ENCODE measurements around the gene CCDC63.
A peak's percentile ranks its signal among the peaks of the same experiment; 100 is the strongest.

Gene CCDC63

DNA sequence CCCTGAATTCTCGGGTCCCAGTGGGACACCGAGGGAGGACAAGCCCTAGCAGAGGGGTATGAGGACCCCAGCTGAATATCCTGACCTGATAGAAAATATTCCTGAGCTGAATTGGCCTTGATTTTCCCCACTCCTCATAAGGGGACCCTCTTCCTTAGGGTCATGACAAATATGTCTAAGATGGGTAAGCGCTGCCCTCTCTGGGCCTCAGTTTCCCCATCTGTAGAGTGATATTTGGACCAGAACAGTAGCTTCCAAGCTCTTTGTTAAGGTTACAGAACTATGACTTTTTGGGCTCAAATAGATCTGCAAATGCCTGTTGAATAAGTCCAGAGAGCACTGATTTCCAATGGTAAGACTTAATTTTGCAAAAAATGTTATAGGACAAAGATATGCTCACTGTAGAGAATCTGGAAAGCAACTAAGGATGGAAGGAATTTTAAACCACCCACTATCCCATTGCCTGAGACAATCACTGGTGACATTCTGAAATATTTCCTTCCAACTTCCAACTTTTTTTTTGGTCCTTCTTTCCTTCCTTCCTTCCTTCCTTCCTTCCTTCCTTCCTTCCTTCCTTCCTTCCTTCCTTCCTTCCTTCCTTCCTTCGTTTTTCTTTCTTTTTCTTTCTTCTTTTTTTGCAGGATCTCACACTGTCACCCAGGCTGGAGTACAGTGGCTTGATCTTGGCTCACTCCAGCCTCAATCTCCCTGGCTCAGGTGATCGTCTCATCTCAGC lies 41.6 kb downstream of the CCDC63 start:
- no peak overlapping the region for H3K4me3 ChIP-seq (ENCODE audit: low read depth, low read length)
- no peak for DNase-seq (ENCODE audit: low read depth)
- TF ChIP-seq, protein P1, sequence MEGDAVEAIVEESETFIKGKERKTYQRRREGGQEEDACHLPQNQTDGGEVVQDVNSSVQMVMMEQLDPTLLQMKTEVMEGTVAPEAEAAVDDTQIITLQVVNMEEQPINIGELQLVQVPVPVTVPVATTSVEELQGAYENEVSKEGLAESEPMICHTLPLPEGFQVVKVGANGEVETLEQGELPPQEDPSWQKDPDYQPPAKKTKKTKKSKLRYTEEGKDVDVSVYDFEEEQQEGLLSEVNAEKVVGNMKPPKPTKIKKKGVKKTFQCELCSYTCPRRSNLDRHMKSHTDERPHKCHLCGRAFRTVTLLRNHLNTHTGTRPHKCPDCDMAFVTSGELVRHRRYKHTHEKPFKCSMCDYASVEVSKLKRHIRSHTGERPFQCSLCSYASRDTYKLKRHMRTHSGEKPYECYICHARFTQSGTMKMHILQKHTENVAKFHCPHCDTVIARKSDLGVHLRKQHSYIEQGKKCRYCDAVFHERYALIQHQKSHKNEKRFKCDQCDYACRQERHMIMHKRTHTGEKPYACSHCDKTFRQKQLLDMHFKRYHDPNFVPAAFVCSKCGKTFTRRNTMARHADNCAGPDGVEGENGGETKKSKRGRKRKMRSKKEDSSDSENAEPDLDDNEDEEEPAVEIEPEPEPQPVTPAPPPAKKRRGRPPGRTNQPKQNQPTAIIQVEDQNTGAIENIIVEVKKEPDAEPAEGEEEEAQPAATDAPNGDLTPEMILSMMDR (IDR thresholded peaks at IDR 0.05; ENCODE audit: insufficient read depth, low read depth, low read length, missing control alignments): no peak

DNA sequence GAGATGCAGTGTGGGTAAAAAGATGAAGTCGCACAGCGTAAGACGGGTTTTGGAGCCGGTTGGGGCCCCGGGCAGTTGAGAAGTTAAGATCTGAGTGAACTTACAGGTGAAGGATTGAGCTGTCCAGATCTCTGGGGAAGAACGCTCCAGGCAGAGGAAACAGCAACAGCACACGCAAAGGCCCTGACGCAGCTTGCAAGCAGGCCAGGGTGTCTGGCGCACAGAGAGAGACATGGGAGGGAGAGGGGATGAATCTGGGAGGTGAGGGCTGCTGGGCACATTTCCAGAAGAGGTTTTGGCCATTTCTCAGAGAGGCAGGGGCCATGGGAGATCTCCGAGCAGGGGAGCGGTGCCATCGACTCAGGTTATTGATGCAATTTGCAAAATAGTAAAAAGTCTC lies 42.6 kb downstream of the CCDC63 start:
- no peak for DNase-seq (ENCODE audit: low read depth)
- TF ChIP-seq, protein P1 (IDR thresholded peaks at IDR 0.05; ENCODE audit: insufficient read depth, low read depth, low read length, missing control alignments): no peak
- no peak overlapping the region for H3K4me3 ChIP-seq (ENCODE audit: low read depth, low read length)

DNA sequence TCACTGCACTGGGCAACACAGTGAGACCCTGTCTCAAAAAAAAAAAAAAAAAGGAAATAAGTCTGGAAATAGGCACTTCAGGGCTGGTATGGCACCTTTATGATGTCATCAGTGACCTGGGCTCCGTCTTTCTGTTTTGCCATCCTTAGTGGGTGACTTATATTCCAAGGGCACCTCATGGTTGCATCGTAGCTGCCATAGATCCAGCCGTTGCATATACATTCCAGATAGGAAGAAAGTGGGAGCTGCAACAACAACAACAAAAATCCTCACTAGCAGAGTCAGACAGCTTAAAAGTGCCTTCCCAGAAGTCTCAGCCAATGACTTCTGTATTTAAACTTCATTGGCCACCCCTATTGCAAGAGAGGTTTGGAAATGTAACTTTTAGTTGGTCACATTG lies 47.2 kb downstream of the CCDC63 start:
- TF ChIP-seq, protein P1 (IDR thresholded peaks at IDR 0.05; ENCODE audit: insufficient read depth, low read depth, low read length, missing control alignments): no peak
- no peak for DNase-seq (ENCODE audit: low read depth)
- H3K4me3 ChIP-seq (ENCODE audit: low read depth, low read length): no peak overlapping the region

DNA sequence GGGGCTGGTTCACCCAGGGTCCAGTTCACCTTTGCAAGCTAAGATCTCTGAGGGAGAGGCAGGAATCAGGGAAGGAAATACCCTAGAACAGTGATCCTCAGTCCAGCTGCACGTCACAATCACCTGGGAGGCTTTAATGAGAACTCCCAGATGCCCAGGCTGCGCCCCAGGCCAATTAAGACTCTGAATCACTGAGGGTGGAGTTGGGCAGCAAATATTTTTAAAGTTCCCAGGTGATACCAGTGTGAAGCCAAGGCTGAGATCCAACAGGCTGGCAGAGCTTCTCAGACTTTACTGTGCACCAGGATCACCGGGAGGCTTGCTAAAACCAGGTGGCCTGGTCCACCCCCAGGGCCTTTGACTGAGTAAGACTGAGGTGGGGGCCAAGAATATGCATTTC lies 49.8 kb downstream of the CCDC63 start:
- DNase-seq (ENCODE audit: low read depth): no peak
- TF ChIP-seq, protein P1 (IDR thresholded peaks at IDR 0.05; ENCODE audit: insufficient read depth, low read depth, low read length, missing control alignments): no peak
- no peak overlapping the region for H3K4me3 ChIP-seq (ENCODE audit: low read depth, low read length)

DNA sequence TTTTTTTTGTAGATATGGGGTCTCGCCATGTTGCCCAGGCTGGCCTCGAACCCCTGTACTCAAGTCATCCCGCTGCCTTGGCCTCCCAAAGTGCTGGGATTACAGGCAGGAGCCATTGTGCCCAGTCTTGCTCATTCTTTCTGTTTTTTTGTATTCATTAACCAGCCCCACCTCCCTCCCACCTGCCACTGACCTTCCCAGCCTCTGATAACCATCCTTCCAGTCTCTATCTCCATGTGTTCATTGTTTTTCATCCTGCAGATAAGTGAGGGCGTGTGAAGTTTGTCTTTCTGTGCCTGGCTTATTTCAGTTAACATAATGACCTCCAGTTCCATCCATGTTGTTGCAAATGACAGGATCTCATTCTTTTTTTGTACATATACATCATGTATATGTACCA lies 54.6 kb downstream of the CCDC63 start:
- no peak overlapping the region for H3K4me3 ChIP-seq (ENCODE audit: low read depth, low read length)
- TF ChIP-seq, protein P1 (IDR thresholded peaks at IDR 0.05; ENCODE audit: insufficient read depth, low read depth, low read length, missing control alignments): no peak

DNA sequence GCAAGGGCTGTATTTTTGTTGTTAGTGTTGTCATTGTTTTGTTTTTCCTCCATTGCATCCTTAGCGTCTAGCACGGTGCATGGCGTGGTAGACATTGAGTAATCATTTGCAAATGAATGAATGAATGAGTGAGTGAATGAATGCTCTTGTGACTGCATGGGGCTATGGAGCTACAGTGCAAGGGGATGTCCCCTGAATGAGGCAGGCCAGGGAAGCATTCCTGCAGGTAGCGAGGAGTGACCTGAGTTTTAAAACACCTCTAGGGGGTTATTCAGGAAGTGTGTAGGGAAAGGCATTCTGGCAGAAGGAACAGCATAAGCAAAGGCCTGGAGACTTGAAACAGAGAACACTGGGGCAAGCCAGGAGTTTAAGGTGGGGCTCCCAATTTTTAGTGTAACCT lies 56.7 kb downstream of the CCDC63 start:
- H3K4me3 ChIP-seq (ENCODE audit: low read depth, low read length): no peak overlapping the region
- DNase-seq (ENCODE audit: low read depth): no peak
- TF ChIP-seq, protein P1 (IDR thresholded peaks at IDR 0.05; ENCODE audit: insufficient read depth, low read depth, low read length, missing control alignments): no peak

More for the DNA sequence above, 54.6 kb downstream of the CCDC63 start:
- DNase-seq (ENCODE audit: low read depth): no peak

DNA sequence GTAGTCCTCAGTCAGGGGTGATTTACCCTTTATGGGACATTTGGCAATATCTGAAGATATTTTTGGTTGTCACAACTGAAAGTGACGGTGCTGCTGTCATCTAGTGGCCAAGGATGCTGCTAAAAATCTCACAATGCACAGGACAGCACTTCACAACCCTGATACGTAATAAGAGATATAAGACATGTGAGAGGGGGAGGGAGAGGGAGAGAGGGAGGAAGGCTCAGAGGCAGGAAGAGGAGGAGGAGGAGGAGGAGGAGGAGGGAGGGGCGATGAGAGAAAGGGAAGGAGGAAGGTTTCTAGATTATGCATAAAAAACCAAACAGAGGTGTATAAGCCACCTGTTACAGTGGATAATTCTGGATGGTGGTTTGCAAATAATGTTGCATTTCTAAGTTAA lies 59.3 kb downstream of the CCDC63 start:
- DNase-seq (ENCODE audit: low read depth): peak; percentile 76
- TF ChIP-seq, protein P1 (IDR thresholded peaks at IDR 0.05; ENCODE audit: insufficient read depth, low read depth, low read length, missing control alignments): peak; percentile 31
- H3K4me3 ChIP-seq (ENCODE audit: low read depth, low read length): no peak overlapping the region; the same call in 1 of the 2 replicates
